ENCODE measurements around the gene DPM1. TPM values are rescaled to one million over a fixed set of nuclear protein-coding genes. Genes with fewer than 3 reads are reported as not detected.

The DPM1 gene
- total RNA-seq, 1 donor from 2014 or later, result 82.7 TPM

GRCh38 chr20:50977066-50978021 is 19.0 kb upstream of the DPM1 start:
- TF ChIP-seq, protein P1, sequence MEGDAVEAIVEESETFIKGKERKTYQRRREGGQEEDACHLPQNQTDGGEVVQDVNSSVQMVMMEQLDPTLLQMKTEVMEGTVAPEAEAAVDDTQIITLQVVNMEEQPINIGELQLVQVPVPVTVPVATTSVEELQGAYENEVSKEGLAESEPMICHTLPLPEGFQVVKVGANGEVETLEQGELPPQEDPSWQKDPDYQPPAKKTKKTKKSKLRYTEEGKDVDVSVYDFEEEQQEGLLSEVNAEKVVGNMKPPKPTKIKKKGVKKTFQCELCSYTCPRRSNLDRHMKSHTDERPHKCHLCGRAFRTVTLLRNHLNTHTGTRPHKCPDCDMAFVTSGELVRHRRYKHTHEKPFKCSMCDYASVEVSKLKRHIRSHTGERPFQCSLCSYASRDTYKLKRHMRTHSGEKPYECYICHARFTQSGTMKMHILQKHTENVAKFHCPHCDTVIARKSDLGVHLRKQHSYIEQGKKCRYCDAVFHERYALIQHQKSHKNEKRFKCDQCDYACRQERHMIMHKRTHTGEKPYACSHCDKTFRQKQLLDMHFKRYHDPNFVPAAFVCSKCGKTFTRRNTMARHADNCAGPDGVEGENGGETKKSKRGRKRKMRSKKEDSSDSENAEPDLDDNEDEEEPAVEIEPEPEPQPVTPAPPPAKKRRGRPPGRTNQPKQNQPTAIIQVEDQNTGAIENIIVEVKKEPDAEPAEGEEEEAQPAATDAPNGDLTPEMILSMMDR (IDR thresholded peaks at IDR 0.05; ENCODE audit: insufficient read depth, low read length, severe bottlenecking), result no peak
- H3K27me3 ChIP-seq (ENCODE audit: control insufficient read depth, insufficient read depth, low read length), result no peaks in the 10 kb centered on the region
- no peak for FAIRE-seq
- H3K36me3 ChIP-seq (ENCODE audit: control insufficient read depth, insufficient read depth, low read length), result no peaks in the 10 kb centered on the region
- H3K4me3 ChIP-seq (ENCODE audit: low read depth, low read length), result no peak overlapping the region
- DNase-seq (ENCODE audit: low read depth), result no peak

DNA sequence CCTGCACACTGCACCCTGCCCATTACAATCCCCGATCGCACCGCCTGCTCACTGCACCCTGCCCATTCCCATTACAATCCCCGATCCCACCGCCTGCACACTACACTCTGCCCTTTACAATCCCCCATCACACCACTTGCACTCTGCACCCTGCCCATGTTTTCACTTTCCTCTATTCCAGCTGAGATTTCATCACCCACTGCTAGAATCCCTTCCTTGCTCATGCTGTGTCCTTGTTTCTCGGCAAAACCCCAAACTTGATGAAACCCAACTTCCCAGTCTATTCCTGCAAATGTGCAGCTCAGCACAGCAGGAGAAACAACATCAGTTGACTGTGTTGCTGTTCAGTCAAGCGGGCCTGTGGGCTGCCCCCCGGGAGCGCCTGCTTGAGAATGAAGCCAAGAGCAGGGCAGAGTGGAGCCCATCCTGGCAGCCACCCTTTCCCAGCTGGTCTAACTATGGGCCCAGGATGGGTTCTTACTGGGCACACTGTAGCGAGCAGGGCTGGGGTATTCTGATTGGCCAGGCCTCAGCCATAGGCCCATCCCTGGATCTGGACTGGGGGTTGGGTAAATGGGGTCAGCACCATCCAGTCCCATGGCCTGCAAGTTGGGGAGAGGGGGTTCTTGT is 17.5 kb upstream of the DPM1 start:
- H3K36me3 ChIP-seq (ENCODE audit: control insufficient read depth, insufficient read depth, low read length), result no peaks in the 10 kb centered on the region
- DNase-seq (ENCODE audit: low read depth) (no peak), FAIRE-seq (no peak)
- TF ChIP-seq, protein P1 (IDR thresholded peaks at IDR 0.05; ENCODE audit: insufficient read depth, low read length, severe bottlenecking), result no peak
- no peak overlapping the region for H3K4me3 ChIP-seq (ENCODE audit: low read depth, low read length)
- no peaks in the 10 kb centered on the region for H3K27me3 ChIP-seq (ENCODE audit: control insufficient read depth, insufficient read depth, low read length)

DNA sequence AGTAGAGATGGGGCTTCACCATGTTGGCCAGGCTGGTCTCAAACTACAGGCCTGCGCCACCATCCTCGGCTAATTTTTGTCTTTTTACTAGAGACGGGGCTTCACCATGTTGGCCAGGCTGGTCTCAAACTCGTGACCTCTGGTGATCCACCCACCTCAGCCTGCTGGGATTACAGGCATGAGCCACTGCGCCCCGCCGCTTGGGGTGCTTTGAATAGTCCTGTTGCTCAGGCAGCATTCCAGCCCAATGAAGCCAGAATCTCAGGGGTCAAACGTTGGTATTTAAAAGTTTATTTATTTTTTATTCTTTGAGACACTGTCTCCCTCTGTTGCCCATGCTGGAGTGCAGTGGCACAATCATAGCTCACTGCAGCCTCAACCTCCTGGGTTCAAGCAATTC is 11.6 kb upstream of the DPM1 start:
- TF ChIP-seq, protein P1 (IDR thresholded peaks at IDR 0.05; ENCODE audit: insufficient read depth, low read length, severe bottlenecking), result no peak
- no peaks in the 10 kb centered on the region for H3K27me3 ChIP-seq (ENCODE audit: control insufficient read depth, insufficient read depth, low read length)
- FAIRE-seq (no peak), DNase-seq (ENCODE audit: low read depth) (no peak)
- H3K4me3 ChIP-seq (ENCODE audit: low read depth, low read length), result no peak overlapping the region
- H3K36me3 ChIP-seq (ENCODE audit: control insufficient read depth, insufficient read depth, low read length), result no peaks in the 10 kb centered on the region

DNA sequence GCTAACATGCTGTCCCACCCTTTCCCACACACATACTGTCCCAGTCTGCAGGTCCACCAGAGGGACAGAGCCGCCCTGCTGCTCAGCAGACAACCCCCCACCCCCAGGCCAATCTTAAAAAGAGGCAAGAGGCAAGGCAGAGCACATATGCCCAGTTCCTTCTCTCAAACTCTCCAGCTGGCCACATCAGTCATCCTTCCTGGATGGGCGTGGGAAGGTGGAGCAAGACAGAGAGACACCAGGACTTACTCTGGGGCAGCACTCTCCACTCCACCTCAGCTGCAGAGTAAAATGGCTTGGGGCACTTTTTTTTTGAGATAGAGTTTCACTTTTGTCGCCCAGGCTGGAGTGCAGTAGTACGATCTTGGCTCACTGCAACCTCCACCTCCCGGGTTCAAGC is 11.1 kb upstream of the DPM1 start:
- Histone ChIP-seq H3K36me3 (ENCODE audit: control insufficient read depth, insufficient read depth, low read length) (no peaks in the 10 kb centered on the region), H3K27me3 (ENCODE audit: control insufficient read depth, insufficient read depth, low read length) (no peaks in the 10 kb centered on the region), H3K4me3 (ENCODE audit: low read depth, low read length) (no peak overlapping the region)
- FAIRE-seq (no peak), DNase-seq (ENCODE audit: low read depth) (no peak)
- TF ChIP-seq, protein P1 (IDR thresholded peaks at IDR 0.05; ENCODE audit: insufficient read depth, low read length, severe bottlenecking), result no peak

- no peaks in the 10 kb centered on the region for H3K27me3 ChIP-seq (ENCODE audit: control insufficient read depth, insufficient read depth, low read length)
- TF ChIP-seq, protein P1 (IDR thresholded peaks at IDR 0.05; ENCODE audit: insufficient read depth, low read length, severe bottlenecking), result no peak
- no peak overlapping the region for H3K4me3 ChIP-seq (ENCODE audit: low read depth, low read length)
- no peak for FAIRE-seq
- no peak for DNase-seq (ENCODE audit: low read depth)
- no peaks in the 10 kb centered on the region for H3K36me3 ChIP-seq (ENCODE audit: control insufficient read depth, insufficient read depth, low read length)
Measured at GRCh38 chr20:50968289-50968688, 10.0 kb upstream of the DPM1 start.

All from bronchial epithelial cell (primary cell).